GM12873 (cell line): ENCODE results near the gene ATOH8.

Experiments used
- TF ChIP-seq, protein P1 (sequence below): IDR thresholded peaks from 2 replicates; pipeline ENCODE4 v1.5.1; 2012; ENCODE audit warnings: low read depth, mild to moderate bottlenecking, moderate library complexity, low read length, control low read depth; ENCODE audit not compliant: insufficient read depth; ENCODE audit errors: missing control alignments

ATOH8 gene

DNA sequence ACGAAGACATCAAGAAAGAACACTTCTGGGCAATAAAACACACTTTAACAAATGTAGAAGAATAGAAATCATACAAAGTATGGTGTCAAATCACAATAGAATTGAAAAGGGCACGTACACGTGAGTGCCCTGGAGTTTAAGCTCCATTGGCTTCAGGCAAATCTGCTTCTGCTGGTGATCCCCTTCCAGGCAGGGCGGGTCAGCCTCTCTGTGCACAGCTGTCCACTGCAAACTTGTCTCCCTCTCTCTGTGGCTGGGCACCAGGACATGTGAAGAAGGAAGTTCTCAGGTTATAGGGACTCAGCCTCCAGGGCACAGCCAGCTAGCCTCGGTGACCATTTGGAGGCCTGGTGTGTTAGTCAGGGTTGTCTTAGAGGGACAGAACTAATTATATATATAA, 69.0 kb downstream of the ATOH8 start:
- TF ChIP-seq, protein P1, sequence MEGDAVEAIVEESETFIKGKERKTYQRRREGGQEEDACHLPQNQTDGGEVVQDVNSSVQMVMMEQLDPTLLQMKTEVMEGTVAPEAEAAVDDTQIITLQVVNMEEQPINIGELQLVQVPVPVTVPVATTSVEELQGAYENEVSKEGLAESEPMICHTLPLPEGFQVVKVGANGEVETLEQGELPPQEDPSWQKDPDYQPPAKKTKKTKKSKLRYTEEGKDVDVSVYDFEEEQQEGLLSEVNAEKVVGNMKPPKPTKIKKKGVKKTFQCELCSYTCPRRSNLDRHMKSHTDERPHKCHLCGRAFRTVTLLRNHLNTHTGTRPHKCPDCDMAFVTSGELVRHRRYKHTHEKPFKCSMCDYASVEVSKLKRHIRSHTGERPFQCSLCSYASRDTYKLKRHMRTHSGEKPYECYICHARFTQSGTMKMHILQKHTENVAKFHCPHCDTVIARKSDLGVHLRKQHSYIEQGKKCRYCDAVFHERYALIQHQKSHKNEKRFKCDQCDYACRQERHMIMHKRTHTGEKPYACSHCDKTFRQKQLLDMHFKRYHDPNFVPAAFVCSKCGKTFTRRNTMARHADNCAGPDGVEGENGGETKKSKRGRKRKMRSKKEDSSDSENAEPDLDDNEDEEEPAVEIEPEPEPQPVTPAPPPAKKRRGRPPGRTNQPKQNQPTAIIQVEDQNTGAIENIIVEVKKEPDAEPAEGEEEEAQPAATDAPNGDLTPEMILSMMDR = no peak

DNA sequence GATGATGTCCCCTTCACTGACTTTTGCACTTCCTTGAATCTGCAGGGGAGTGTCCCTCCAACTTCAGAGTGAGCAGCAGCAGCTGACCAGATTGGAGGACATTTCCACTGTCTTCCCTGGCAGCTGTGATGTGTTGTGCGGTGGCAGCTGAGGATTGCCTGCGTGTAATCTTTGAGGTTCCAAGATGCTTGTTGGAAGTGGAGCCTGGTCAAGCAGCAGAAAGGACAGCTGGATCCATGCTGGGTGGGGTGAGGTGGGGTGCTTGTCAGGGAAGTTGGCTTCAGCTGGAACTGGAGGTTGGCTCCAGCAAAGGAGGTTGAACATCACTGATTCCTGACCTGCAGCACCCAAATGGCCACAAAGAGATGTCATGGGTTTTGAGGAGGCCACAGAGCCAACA, 70.2 kb downstream of the ATOH8 start:
- TF ChIP-seq, protein P1 = no peak

DNA sequence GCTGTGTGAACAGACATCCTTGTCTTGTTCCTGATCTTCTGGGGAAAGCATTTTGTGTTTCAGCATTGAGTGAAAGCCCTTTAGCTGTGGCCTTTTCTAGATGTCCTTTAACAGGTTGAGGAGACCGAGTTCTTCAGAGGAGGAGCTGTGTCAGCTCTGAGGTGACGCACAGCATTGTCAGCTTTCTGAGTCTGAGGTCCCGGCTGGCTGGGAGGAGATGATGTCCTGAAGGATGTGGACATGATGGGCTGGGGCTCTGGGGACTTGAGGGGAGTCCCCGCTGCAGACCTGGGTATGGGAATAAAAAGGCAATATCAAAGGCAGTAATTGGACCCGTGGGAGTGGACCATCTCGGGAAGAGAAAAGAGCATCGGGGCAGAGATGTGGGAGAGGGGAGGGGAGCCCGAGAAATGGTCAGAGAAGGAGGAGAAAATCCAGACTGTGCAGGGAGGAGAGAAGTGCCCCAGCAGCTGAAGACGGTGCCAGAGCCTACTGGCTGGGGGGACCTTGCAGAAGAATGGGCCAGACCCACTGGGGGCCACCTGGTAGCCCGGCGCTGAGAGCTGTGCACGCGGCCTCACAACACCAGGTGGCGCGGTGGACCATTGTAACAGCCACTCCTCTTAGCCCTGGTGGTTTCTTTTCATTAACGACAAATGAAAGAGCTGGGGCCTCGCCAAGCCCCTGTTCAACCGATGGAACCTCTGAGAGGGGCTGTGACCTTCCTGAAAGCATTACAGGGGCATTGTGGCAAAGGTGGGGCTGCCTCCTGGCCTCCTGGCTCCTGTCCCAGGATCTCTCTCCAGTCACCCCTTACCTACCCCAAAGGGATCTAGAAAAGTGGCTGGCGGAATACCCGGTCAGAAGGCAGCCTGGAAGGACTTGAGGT, 73.4 kb downstream of the ATOH8 start:
- TF ChIP-seq, protein P1 = peak; percentile 91

DNA sequence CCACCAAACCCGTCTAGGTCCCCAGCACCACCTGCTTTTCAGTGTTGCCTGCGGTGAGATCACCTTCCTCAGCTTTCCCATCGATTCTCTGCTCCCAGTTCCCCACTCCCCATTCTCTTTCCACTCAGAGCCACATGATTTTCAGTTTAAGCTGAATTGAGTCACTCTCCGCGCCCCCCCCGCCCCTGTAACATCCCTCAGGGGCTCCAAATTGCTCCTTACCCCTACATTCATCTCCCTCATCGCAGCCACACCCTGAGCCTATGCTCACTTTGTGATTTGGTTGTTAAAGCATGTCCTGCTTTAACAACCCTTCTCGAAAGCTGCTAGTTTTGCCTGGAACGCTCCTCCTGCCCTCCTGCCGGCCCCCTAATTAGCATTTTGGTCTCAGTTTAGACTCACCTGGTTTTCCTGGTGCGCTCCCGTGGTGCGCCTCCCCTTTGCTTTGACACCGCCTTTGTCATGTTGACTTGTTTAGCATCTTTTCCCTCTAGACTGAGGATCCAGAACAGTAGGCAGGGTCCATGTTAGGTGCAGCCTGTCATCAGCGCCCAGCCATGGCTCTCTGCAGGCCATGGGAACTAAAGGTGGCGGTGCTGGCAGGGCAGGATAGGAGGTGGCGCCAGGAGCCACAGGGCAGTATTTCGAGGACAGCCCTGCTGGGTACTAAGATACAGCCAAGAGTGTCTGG, 74.2 kb downstream of the ATOH8 start:
- TF ChIP-seq, protein P1 = no peak

DNA sequence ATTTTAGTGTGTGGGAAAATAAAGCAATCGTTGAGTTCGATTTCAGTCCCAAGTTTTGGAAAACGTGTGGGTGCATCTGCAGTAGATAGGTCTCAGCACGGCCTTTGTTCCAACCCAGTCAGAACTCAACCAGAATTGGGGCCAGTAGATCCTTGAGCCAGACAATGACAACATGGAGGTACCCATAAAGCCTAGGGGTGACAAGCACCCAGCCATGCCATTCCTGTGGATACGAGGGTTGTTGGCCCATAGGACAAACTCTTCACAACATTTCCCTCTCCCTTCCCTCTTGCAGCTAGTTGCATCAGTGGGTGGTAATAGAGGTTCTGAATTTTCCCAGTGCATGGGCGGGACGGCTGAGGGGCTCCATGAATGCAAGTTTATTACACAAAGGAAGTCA, 74.9 kb downstream of the ATOH8 start:
- TF ChIP-seq, protein P1 = no peak

DNA sequence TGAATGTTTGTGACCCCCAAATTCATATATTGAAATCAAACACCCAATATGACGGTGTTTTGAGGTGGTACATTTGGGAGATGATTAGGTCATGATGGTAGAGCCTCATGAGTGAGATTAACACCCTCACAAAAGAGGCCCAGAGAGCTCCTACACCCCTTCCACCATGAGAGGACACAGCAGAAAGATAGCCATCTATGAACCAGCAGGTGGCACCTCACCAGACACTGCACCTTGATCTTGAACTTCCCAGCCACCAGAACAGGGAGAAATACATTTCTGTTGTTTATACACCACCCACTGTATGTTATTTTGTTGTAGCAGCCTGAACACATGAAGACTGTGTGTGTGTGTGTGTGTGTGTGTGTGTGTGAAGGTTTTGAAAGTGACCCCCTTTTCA, 76.9 kb downstream of the ATOH8 start:
- TF ChIP-seq, protein P1 = peak; percentile 44

DNA sequence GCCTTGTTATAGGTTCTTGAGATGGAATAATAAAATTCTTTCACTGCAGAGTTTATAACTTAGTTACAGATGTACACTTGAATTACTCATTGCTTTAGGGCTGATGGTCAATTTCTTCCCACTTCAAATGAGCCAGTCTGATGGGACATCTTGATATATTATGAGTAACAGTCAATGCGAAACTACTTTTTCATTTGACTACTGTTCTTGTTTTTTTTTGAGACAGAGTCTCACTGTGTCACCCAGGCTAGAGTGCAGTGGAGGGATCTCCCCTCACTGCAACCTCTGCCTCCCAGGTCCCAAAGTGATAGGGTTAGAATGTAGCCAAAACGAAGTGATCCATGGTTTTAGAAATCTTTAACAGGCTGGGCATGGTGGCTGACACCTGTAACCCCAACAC, 77.9 kb downstream of the ATOH8 start:
- TF ChIP-seq, protein P1 = no peak
